Stimulated activated CD8-positive, alpha-beta memory T cell treated with anti-CD3 and anti-CD28 coated beads, Interleukin-12 subunit alpha, Interleukin-12 subunit beta, amount 100 ng/mL, for 24 hours (primary cell): ENCODE results near the gene CEP295NL.
"Not testable (repeated sequence)": the region's sequence is repeated elsewhere in the genome, so short reads cannot be mapped to it uniquely, and the experiment has no call there.

ENCODE experiments used
- DNase-seq: peaks from one replicate; pipeline ENCODE4 v3.0.0-alpha.2; 2020; ENCODE audit errors: extremely low read depth

Gene CEP295NL

DNA sequence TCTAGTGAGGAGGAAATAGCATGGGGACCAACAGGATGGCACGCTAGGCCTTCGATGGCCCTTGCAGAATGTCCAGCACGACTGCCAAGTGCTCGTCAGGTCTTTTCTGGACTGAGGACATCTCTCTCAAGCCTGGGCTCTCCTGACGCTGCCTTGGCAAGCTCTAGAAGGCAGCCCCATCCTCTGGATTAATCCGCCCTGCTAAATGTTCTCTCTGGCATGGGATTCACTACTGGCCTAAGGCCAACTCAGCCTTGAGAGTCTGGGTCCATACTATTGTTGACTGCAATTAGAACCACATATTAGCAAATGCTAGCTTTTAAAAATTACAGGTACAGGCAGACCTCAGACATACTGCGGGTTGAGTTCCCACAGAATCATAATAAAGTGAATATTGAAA lies 2.5 kb upstream of the CEP295NL start:
- no peak for DNase-seq

DNA sequence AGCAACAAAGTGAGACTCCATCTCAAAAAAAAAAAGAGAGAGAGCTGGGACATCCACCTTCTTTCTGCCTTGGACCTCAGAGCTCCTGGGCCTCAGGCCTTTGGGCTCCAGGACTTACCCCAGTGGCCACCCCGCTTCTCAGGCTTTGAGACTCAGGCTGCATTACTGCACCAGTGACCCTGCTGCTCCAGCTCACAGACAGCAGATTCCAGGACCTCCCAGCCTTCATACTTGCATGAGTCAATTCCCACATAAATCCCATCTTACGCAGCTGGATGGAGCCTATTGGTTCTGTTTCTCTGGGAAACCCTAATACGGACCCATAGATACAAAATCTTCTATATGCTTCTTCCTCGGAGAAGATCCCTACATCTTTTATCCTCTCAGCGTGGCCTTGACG lies 2.1 kb upstream of the CEP295NL start:
- no peak for DNase-seq

DNA sequence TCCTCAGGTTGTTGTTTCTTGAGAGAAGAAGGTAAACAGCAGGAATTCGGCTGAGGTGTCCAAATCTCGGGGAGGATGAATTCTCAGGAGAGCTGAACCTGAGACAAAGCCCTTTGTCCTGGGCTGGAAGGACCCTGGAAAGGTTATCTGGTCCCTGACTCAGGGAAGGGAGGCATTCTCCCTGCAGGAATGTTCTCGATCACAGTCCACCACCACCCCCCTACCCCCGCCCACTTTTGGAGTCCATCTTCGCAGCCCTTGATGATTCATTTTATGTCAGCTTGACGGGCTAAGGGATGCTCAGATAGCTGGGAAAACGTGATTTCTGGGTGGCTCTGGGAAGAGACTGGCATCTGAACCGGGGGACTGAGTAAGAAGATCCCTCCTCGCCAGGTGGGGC lies 1.4 kb upstream of the CEP295NL start:
- no peak for DNase-seq

DNA sequence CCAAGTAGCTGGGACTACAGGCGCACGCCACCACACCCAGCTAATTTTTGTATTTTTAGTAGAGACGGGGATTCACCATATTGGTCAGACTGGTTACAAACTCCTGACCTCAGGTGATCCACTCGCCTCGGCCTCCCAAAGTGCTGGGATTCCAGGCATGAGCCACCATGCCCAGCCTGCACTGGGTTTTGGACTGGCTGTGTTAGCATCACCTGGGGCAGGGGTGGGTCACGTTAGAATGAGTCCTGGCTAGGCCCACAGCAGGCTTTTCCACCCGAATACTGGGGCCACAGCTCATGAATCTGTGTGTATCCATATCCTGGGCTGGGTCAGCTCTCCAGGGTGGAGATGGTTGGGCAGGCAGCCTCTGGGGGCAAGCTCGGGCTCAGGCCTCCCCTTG lies 770 bp downstream of the CEP295NL start:
- DNase-seq = not testable (repeated sequence)

DNA sequence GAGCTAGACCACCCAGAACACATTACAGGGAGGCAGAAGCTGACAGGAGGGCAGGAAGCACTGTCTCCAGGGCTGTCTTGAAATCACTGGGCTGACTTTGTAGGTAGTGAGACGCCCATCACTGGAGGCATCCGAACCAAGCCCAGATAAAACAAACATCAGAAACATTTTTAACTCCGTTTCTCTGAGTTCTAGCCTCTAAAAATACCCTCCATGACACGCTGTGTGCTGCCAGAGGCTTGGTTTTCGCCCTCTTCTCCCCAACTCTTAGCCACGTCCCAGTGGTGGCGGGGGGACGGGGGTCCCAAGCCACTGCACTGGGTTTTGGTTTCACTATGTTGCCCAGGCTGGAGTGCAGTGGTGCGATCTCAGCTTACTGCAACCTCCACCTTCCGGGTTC lies 1.2 kb downstream of the CEP295NL start:
- no peak for DNase-seq

DNA sequence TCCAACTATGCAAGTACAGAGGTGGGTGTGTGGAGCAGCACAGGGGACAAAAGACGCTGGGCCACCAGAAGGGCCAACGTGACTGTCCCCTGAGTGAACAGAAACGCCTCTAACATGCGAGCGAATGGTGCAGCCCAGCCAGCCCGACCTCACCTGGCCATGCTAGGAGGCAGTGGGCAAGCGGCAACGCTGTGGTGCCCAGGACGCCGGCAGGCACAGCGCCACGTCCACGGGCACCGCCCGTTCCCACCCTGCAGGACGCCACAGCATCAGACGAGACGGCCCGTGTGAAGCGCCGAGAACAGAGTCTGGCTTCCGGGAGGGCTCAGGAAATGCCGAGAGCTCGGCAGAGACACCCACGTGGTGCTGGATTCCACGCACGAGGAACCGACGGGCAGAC lies 2.2 kb downstream of the CEP295NL start:
- DNase-seq = no peak

DNA sequence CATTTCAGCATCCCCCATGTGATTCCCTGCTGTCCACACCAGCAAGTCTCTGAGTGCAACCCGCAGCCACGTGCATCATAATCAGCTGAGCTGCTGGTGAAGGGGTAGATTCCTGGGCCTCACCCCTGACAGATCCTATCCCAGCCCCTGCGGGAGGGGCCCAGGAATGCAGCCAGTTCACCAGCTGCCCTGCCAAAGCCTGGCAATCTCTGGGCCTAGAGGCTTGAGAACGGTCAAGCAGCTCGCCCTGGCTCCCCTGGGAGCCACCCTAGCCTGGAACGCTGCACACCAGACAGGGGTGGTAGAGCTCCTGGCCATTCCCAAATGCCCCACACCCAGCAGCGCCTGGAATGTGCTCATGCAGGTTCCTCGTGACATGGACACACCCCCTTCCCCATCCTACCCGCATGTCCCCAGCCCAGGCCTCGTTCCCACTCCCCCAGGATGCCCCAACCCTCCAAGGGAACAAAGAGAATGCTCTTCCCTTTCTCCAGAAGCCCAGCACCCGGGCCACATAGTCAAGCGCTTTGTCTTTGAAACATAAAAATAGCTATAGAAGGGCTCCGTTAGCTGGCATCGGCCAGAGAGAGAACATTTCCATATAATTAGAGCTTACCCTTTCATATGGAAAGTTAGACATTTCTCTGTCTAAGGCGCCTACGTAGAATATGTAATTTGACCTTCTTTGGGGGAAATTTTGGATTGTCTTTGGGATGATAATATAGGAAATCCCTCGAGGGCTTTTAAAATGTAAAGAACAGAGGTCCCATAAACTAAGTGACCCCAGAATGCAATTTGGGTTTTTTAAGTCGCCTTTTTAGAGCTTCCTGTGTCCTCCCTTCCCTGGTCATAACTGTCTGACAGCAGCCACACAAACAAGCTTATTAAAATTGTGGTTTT lies 3.4 kb downstream of the CEP295NL start:
- no peak for DNase-seq

DNA sequence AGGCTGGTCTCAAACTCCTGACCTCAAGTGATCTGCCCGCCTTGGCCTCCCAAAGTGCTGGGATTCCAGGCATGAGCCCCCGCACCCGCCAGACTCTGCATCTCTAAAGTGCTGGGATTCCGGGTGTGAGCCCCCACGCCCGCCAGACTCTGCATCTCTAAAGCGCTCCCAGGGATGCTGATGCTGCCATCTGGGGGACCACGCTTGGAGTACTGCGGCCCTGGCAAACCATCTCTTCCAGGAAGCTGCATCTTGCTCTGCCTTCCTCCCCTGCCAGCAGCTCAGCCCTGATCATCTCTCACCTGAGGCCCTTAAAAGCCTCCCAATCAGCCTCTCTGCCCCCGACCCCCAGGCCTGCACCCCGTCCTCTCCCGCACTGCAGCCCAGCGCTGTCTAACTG lies 4.1 kb downstream of the CEP295NL start:
- DNase-seq = no peak

DNA sequence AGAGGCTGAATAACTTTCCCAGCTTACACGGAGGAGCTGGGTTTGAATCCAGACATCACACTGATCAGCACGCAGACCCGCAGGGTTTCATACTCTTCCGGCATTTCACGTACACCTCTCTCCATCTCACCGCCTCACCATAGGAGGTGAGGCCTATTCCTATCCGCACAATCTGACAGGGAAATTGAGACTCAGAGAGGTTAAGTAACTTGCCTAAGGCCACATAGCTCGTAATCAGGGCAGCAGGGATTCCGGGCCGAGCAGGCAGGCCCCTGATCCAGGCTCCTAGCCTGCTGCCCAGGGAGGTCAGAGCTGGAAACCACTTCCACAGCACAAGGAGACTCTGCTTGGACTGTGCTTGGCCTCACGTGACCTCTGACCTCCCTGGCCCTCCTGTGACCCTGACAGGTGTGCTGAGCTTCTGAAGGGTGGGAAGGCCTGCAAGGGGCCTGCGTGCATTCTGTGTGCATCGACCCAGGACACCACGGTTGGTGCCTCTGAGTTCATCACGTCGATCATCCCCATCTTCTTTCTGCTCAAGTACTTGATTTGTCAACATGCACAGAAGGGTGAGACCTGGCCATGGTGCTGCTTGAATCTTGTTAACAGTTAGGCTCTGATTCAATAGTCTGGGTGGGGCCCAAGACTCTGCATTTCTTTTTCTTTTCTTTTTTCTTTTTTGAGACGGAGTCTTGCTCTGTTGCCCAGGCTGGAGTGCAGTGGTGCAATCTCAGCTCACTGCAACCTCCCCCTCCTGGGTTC lies 4.7 kb downstream of the CEP295NL start:
- DNase-seq = no peak

DNA sequence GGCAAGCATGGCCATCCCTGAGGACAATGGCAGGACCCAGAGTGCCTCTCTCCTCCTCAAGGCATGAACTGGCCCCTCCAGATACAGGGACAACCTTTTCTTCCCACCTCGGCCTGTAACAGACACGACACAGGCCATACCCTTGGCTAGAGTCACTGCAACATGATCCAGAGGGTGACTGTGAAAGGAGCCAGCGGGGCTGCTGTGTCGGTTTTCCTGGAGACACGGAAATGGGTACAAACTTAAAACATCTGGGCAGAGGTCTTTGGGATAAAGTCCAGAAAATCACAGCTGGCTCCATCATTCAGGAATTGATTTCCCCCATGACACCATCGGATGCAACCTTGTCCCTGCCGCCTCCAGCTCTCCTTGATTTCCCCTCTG lies 5.3 kb downstream of the CEP295NL start:
- no peak for DNase-seq

DNA sequence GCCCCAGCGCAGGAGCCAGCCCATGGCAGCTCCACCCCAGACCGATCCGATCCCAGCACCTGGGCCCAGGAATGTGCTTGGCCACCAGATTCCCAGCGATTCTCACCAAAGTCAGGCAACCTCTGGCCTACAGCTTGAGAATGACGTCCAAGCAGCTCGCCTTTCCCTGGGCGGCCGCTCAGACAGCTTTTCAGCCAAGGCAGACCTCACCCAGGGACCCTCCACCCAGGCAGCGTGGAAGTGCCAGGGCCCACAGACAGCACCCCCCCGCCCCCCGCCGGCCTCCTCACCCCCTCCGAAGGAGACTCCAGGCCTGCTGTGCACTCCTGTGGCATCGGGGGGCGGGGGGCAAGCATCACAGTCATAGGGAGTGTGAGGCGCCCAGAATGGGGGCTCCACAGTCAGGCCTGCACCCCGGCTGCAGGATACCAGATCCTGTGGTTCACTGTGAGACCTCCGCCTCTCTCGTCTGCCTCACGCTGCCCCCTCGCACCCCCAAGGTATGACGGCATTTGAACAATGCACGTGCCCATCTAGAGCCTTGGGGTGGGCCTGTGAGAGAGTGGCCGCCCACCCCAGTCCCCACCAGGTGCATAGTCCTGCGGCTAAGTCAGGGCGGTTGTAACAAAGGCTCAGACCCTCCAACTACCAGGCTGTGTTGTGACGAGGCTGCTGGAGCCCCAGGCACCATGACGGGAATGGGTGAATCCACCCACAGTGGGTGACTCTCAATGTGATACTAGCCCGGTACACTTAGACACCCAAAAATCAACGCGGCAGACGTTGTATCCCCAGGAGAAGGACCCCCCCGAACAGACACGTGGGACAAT lies 6.0 kb downstream of the CEP295NL start:
- no peak for DNase-seq

DNA sequence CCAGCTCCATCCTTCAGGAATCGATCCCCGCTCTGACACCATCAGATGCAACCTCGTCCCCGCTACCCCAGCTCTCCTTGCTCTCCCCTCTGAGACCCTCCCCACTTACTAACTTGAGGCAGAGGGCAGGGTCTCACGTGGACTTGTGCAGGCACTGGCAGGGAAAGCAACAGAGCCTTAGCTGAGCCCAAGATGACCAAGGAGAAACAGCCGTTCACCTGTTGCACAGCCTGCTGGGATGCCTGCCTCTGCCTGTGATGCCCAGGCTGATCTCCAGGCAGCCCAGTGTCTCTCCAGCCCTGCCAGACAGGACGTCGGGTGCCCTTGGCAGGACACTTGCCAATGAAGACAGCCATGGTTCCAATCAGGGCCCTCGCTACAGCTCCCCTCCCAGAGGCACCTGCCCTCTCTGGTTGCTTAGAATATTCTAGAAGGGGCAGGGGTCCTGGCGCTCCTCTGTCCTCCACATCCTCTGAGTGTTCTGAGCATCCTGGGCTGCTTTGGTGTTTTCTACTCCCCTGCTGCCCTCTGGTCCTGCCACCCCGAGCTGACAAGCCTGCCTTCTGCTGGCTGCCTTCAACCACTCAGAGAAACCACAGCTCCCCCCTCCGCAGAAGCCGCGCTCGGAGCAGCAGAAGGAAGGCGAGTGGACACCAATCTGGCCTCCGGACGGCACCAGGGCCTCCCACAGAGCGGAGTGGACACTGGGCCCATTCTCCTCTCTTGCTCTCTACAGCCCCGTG lies 6.7 kb downstream of the CEP295NL start:
- DNase-seq = no peak

DNA sequence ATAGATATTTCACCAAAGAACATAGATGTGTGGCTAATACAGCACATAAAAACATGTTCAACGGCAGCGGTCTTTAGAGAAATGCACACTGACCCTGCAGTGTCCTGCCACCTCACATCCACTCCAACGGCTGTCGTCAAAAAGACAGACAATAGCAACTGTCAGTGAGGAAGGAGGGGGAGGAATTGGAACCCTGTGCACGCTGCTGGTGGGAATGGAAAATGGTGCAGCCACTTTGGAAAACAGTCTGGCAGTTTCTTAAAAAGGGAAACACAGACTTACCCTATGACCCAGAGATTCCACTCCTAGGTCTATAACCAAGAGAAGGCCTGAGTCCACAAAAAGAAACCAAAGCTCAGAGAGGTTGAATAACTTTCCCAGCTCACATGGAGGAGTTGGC lies 7.7 kb downstream of the CEP295NL start:
- no peak for DNase-seq

DNA sequence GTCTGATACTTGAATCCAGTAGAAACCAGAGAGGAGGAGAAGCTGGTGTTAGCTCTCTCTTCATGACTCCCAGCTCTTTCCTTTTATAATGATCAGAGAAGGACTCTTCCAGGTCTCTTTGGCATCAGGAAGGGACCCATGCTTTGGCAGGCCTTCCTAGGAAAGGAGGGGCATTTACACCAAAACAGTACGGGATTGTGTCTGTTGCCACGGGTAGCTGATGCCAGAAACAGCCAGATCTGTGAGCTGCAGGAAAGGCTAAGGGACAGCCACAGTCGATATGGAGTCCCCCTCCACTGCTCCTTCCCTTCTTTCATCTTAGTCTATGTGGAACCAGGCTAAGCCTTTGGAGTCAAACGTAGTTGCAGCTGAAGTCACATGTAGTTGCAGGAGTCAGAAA lies 9.3 kb downstream of the CEP295NL start:
- no peak for DNase-seq

DNA sequence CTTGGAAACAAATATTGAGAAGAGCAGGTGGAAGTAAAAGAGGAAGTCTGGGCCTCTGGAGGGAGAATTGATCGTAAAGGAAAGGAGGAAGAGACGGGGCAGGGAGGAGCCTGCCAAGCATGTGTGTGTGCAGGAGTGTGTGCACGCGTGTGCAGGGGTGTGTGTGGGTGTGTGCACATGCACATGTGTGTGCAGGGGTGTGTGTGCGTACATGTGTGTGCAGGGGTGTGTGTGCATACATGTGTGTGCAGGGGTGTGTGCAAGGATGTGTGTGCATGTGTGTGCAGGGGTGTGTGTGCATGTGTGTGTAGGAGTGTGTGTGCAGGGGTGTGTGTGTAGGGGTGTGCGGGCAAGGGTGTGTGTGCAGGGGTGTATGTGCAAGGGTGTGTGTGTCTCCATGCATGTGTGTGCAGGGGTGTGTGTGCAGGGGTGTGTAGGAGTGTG lies 10.0 kb downstream of the CEP295NL start:
- DNase-seq = no peak

DNA sequence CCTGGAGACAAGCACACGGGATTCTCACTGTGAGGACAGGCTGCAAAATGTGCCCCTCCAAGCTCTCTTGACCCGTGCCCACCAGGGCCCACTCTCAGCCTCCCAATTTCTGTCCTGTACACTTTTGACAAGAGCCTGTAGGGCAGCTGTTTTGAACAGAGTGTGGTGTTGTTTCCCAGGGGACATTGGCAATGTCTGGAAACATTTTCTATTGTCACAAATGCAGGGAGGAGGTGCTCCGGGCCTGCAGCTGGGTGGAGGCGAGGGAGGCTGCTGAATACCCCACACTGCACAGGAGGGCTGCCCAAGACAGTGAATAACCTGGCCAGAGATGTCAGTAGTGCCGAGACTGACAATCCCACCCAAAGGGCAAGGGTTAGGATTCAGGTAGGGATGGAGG lies 10.5 kb downstream of the CEP295NL start:
- no peak for DNase-seq

DNA sequence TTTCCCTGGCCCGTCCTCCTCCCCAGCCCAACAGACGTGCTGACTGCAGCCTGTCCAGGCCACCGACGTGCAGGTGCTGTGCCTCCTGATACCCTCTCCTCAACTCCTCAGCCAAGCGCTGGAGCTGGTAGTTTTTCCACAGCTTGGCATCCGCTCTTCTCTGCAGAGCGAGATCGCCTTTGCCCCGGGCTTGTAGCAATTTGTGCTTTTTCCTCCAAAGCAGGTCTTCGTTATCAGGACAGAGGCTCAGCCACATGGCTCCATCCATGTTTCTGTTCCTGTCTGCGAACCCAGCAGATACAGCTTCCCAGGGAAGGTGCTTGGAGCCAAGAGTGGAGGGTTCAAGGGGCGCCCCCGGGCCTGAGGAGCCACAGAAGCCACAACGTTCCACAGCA lies 10.9 kb downstream of the CEP295NL start:
- DNase-seq = no peak

DNA sequence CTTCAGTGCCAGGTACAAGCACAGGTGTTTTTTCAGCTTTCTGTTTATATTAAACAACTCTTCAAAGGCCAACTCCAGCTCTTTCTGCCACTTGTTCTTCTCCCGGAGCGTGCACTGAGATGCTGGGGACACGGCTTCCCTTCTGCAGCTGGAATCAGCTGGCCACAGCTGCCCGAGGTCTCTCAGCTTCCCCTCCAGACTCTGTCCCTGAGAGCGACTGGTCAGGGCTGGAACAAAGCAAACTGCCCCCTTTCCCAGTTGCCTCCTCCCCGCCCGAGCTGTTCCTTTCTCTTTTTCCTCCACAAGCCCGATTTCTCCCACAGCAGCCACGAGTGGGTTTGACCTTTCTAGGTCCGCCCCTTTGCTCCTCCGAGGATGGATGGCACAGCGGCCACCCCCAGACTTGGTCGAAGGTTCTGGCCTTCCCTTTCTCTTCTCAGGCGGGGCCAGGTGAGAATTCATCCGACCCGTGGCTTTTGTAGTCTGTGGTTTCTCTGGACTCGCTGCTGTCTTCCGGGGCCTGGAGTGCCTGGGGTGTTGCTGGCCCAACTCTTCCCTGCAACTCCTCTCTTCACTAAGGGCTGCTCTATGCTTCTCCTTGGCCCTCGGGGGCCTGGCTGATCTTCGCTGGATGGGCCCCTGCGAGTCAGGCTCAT lies 11.5 kb downstream of the CEP295NL start:
- DNase-seq = no peak

DNA sequence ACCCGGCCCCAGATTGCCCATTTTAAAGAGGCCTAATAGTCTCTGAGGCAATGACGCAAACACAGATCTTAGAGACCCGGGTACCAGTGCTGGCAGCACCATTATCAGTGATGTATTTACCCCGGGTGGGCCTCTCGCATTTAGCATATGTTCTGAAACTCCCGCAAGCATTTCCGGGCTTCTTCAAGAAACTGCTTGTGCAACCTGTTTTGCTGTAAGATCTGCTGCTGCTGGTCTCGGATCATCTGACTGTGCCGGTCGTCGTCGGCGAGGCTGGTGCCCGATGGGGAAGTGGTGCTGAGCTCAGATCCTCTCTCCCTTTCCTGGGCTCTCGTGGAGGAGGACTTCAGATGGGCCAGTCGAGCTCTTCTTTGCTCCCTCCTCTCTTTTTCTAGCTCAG lies 12.5 kb downstream of the CEP295NL start:
- DNase-seq = no peak

DNA sequence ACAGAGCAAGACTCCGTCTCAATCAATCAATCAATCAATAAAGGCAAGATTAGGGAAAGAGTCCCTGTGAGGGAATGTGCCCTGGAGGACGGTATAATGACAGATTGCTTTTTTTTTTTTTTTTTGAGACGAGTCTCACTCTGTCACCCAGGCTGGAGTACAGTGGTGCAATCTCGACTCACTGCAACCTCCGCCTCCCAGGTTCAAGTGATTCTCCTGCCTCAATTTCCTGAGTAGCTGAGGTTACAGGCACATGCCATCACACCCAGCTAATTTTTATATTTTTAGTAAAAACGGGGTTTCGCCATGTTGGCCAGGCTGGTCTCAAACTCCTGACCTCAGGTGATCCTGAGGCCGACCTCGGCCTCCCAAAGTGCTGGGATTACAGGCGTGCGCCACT lies 12.9 kb downstream of the CEP295NL start:
- not testable (repeated sequence) for DNase-seq

DNA sequence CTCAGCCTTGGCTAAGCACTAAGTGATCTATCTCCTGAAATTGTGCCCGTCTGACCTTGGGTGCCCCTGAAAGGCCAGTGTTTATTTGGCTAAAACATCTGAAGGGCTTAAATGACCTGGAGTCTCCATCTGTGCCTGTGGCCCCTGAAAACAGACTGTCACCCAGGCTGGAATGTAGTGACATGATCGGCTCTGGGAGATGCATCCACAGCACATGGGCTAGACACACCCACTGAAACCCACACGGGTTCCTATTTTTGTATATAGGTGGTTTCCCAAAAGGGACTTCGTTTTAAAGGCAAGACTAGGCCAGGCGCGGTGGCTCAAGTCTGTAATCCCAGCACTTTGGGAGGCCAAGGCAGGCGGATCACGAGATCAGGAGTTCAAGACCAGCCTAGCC lies 13.5 kb downstream of the CEP295NL start:
- no peak for DNase-seq
